Measurements from ENCODE around the gene CFDP1.
A peak's percentile ranks its signal among the peaks of the same experiment; 100 is the strongest.

Gene CFDP1

GRCh38 chr16:75372236-75372856 lies 61.0 kb downstream of the CFDP1 start:
- DNase-seq (ENCODE audit: low read depth), result peak; percentile 30

- DNase-seq (ENCODE audit: low read depth), result no peak
These were observed 62.1 kb downstream of the CFDP1 start for GRCh38 chr16:75371171-75371570.

- DNase-seq (ENCODE audit: low read depth), result no peak
These were observed 69.0 kb downstream of the CFDP1 start for GRCh38 chr16:75364286-75364791.

GRCh38 chr16:75362846-75363245 lies 70.5 kb downstream of the CFDP1 start:
- no peak for DNase-seq (ENCODE audit: low read depth)

- DNase-seq (ENCODE audit: low read depth), result no peak
These were observed 71.4 kb downstream of the CFDP1 start for GRCh38 chr16:75361936-75362335.

GRCh38 chr16:75354170-75354569 lies 79.1 kb downstream of the CFDP1 start:
- no peak for DNase-seq (ENCODE audit: low read depth)

GRCh38 chr16:75351183-75351582 lies 82.1 kb downstream of the CFDP1 start:
- DNase-seq (ENCODE audit: low read depth), result peak; percentile 16

- DNase-seq (ENCODE audit: low read depth), result no peak
These were observed 87.6 kb downstream of the CFDP1 start for GRCh38 chr16:75345711-75346110.

GRCh38 chr16:75343941-75344340 lies 89.4 kb downstream of the CFDP1 start:
- no peak for DNase-seq (ENCODE audit: low read depth)

GRCh38 chr16:75343286-75343685 lies 90.0 kb downstream of the CFDP1 start:
- DNase-seq (ENCODE audit: low read depth), result no peak

GRCh38 chr16:75342308-75342811 lies 90.9 kb downstream of the CFDP1 start:
- DNase-seq (ENCODE audit: low read depth), result peak; percentile 8

- no peak for DNase-seq (ENCODE audit: low read depth)
These were observed 91.6 kb downstream of the CFDP1 start for GRCh38 chr16:75341564-75342307.

- no peak for DNase-seq (ENCODE audit: low read depth)
These were observed 92.4 kb downstream of the CFDP1 start for GRCh38 chr16:75340741-75341491.

GRCh38 chr16:75337430-75337829 lies 95.9 kb downstream of the CFDP1 start:
- DNase-seq (ENCODE audit: low read depth), result no peak

- no peak for DNase-seq (ENCODE audit: low read depth)
These were observed 96.8 kb downstream of the CFDP1 start for GRCh38 chr16:75336521-75336920.

GRCh38 chr16:75333721-75334163 lies 99.6 kb downstream of the CFDP1 start:
- DNase-seq (ENCODE audit: low read depth), result no peak

- DNase-seq (ENCODE audit: low read depth), result no peak
These were observed 103.4 kb downstream of the CFDP1 start for GRCh38 chr16:75329943-75330342.

GRCh38 chr16:75326333-75326732 lies 107.0 kb downstream of the CFDP1 start:
- no peak for DNase-seq (ENCODE audit: low read depth)

GRCh38 chr16:75323933-75324332 lies 109.4 kb downstream of the CFDP1 start:
- DNase-seq (ENCODE audit: low read depth), result no peak

GRCh38 chr16:75323198-75323597 lies 110.1 kb downstream of the CFDP1 start:
- no peak for DNase-seq (ENCODE audit: low read depth)

- no peak for DNase-seq (ENCODE audit: low read depth)
These were observed 110.6 kb downstream of the CFDP1 start for GRCh38 chr16:75322740-75323139.

- DNase-seq (ENCODE audit: low read depth), result no peak
These were observed 112.9 kb downstream of the CFDP1 start for GRCh38 chr16:75320435-75320834.
